Fibroblast of lung (primary cell): ENCODE data around the gene TAF11L9. TPM values are rescaled to one million over a fixed set of nuclear protein-coding genes. Genes with fewer than 3 reads are reported as not detected.
"Not testable (repeated sequence)": the region's sequence is repeated elsewhere in the genome, so short reads cannot be mapped to it uniquely, and the experiment has no call there.

Source experiments
- DNase-seq, 2 donors: peaks; one replicate each; pipeline versions ENCODE4 v3.0.0 to v3.0.0-alpha.2; 2010; ENCODE audit warnings: low read depth in 2 of 2
- H2AFZ ChIP-seq: 2 replicates; pipeline ENCODE4 v1.5.1; 2012; ENCODE audit warnings: low read length, control low read depth, inconsistent platforms
- H3K27ac ChIP-seq: 2 replicates; pipeline ENCODE4 v1.5.1; 2011; ENCODE audit warnings: low read length, control low read depth; ENCODE audit not compliant: insufficient read depth
- H3K27me3 ChIP-seq: 2 replicates; pipeline ENCODE4 v1.5.1; 2011; ENCODE audit warnings: mild to moderate bottlenecking, low read length; ENCODE audit not compliant: control insufficient read depth, insufficient read depth
- H3K36me3 ChIP-seq: 2 replicates; pipeline ENCODE4 v1.5.1; 2011; ENCODE audit warnings: low read length; ENCODE audit not compliant: control insufficient read depth, insufficient read depth
- H3K4me1 ChIP-seq: 2 replicates; pipeline ENCODE4 v1.5.1; 2011; ENCODE audit warnings: low read length; ENCODE audit not compliant: control insufficient read depth, insufficient read depth; ENCODE audit errors: extremely low read depth
- H3K4me2 ChIP-seq: 2 replicates; pipeline ENCODE4 v1.5.1; 2011; ENCODE audit warnings: low read length, control low read depth; ENCODE audit not compliant: insufficient read depth; ENCODE audit errors: extremely low read depth
- H3K4me3 ChIP-seq, 4 experiments: fragments of 200-600 bp in 1 of 4; sonication (generic) in 1 of 4; replicated peaks in 1 of 4; 2 replicates each; pipeline ENCODE4 v1.5.1; 2011 to 2016; ENCODE audit warnings: low read length in 4 of 4, low read depth in 3 of 4, mild to moderate bottlenecking in 3 of 4, control low read depth in 2 of 4, inconsistent platforms in 1 of 4, mixed read lengths in 1 of 4; ENCODE audit not compliant: insufficient read depth in 1 of 4; ENCODE audit errors: control extremely low read depth in 1 of 4
- H3K79me2 ChIP-seq: 2 replicates; pipeline ENCODE4 v1.5.1; 2012; ENCODE audit warnings: mild to moderate bottlenecking, low read length, inconsistent platforms; ENCODE audit not compliant: control insufficient read depth, insufficient read depth
- H3K9ac ChIP-seq: 2 replicates; pipeline ENCODE4 v1.5.1; 2011; ENCODE audit warnings: mild to moderate bottlenecking, low read length, control low read depth; ENCODE audit not compliant: insufficient read depth
- H3K9me3 ChIP-seq: 2 replicates; pipeline ENCODE4 v1.5.1; 2012; ENCODE audit warnings: low read depth, low read length; ENCODE audit not compliant: control insufficient read depth, insufficient read depth
- H4K20me1 ChIP-seq: 2 replicates; pipeline ENCODE4 v1.5.1; 2011; ENCODE audit warnings: low read length; ENCODE audit not compliant: control insufficient read depth, insufficient read depth; ENCODE audit errors: extremely low read depth
- CTCF ChIP-seq, 2 donors: IDR thresholded peaks in 1 of 2; conservative IDR thresholded peaks in 1 of 2; 1 replicate in 1 of 2; 2 replicates in 1 of 2; pipeline ENCODE4 v1.5.1; 2011 to 2012; ENCODE audit warnings: low read length in 2 of 2, control low read depth in 1 of 2, inconsistent platforms in 1 of 2, low read depth in 1 of 2, mild to moderate bottlenecking in 1 of 2
- EZH2 ChIP-seq: IDR thresholded peaks from 2 replicates; pipeline ENCODE4 v1.5.1; 2012; ENCODE audit warnings: low read length, control low read depth, mild to moderate bottlenecking; ENCODE audit errors: missing control alignments
- polyA minus RNA-seq: library from RNA; depleted of rRNA, polyadenylated mRNA; stranded (reverse); fragments of >200 nt; gene quantifications from 2 replicates; pipeline ENCODE4 v1.2.3, GENCODE V29; 2011; ENCODE audit warnings: low replicate concordance
- polyA plus RNA-seq, 2 donors: library from polyadenylated mRNA; depleted of rRNA in 1 of 2; stranded (reverse) in 1 of 2; unstranded in 1 of 2; fragments of >200 nt; gene quantifications; 2 replicates each; pipeline ENCODE4 v1.2.1, GENCODE V29; 2011 to 2012; ENCODE audit warnings: missing spikeins in 1 of 2
- total RNA-seq: library from RNA; depleted of rRNA; stranded (reverse); fragments of >200 nt; gene quantifications from 2 replicates; pipeline ENCODE4 v1.2.1, GENCODE V29; 2014

Gene TAF11L9
- total RNA-seq (not detected in 2 replicates), polyA plus RNA-seq (not detected in 2 replicates), polyA minus RNA-seq (not detected in 2 replicates)
- not detected in 2 replicates for polyA plus RNA-seq (2012)

- H3K9me3 ChIP-seq, H3K27ac ChIP-seq, H3K27me3 ChIP-seq, H2AFZ ChIP-seq, DNase-seq, H3K79me2 ChIP-seq, H3K9ac ChIP-seq, H3K4me1 ChIP-seq, H3K4me2 ChIP-seq, H4K20me1 ChIP-seq, H3K4me3 ChIP-seq, H3K36me3 ChIP-seq: not testable (repeated sequence)
These were observed at the start of gene TAF11L9 for GRCh38 chr5:17594255-17594654. Gene TAF11L9, minus strand, starts transcription at chr5:17594394.

- Histone ChIP-seq H3K4me3 (no peak within 1 kb of the TSS), H2AFZ (no peak within 1 kb of the TSS), H3K4me2 (no peak within 1 kb of the TSS), H3K27me3 (no peaks in the 10 kb centered on the region), H3K9me3 (no peaks in the 10 kb centered on the region), H3K27ac (no peak within 1 kb of the TSS), H3K36me3 (no peaks in the 10 kb centered on the region), H3K9ac (no peak within 1 kb of the TSS), H3K4me1 (no peaks in the 10 kb centered on the region), H4K20me1 (no peaks in the 10 kb centered on the region), H3K79me2 (no peaks in the 10 kb centered on the region)
- TF ChIP-seq CTCF (conservative IDR thresholded peaks at IDR 0.05 in 1 of 2, IDR thresholded peaks at IDR 0.05 in 1 of 2; ENCODE audit: low read depth in 1 of 2, low read length in 2 of 2) = no peak
- no peak for TF ChIP-seq EZH2
- no peak for DNase-seq
These were observed 40.0 kb upstream of the TAF11L9 start, which contains the start of gene TAF11L14 for GRCh38 chr5:17634160-17634559. Gene TAF11L14, plus strand, starts transcription at chr5:17634460.

DNA sequence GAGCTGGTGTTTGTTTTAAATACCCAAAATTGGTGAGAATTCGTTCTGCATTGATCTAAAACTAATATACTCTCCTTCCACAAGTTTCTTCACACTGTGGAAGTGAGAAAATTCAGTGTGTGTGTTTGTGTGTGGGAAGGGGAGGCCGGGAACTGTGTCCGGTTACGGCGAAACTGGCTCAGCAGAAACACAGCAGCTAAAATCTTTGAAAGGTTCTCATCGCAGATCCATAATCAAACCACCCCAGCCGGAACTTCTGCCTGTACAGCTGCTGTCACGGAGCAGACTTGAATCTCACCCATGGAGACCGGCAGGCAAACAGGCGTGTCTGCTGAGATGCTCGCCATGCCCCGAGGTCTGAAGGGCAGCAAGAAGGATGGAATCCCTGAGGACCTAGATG is 37.6 kb upstream of the TAF11L9 start, which contains the start of gene TAF11L13:
TSS of gene TAF11L13 (plus strand) at position 301 of the 400 bp plus-strand sequence.
- H3K4me3 ChIP-seq, H3K4me1 ChIP-seq, H3K27me3 ChIP-seq, H4K20me1 ChIP-seq, H3K9me3 ChIP-seq, H3K36me3 ChIP-seq, DNase-seq, H3K27ac ChIP-seq, H3K9ac ChIP-seq, H3K4me2 ChIP-seq, H2AFZ ChIP-seq, H3K79me2 ChIP-seq: not testable (repeated sequence)

DNA sequence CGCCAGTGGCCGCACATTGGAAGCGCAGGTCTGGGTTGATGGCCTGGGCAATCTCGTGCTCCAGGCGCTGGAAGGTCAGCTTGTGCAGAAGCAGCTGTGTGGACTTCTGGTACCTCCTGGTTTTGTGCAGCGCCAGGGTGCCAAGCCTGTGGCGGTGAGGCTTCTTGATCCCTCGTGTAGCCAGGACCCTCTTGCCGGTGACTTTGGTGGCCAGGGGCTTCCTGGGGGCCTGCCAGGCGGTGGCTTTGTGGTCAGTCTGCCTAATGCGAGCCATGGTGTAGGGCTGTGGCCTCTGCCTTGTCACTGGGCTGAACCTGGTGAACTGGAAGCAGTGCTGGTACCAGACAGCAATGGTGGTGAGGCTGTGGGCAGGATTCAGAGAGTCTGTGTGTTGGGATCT is 31.5 kb upstream of the TAF11L9 start:
- H3K27ac ChIP-seq = no peak overlapping the region

More for the DNA sequence above, 31.5 kb upstream of the TAF11L9 start:
- TF ChIP-seq EZH2 (no peak), CTCF (conservative IDR thresholded peaks at IDR 0.05 in 1 of 2, IDR thresholded peaks at IDR 0.05 in 1 of 2; ENCODE audit: low read depth in 1 of 2, low read length in 2 of 2) (no peak)
- Histone ChIP-seq H3K79me2 (no peaks in the 10 kb centered on the region), H3K4me1 (no peaks in the 10 kb centered on the region), H3K9me3 (no peaks in the 10 kb centered on the region), H3K27me3 (no peaks in the 10 kb centered on the region), H3K36me3 (no peaks in the 10 kb centered on the region), H4K20me1 (no peaks in the 10 kb centered on the region), H3K4me2 (no peak overlapping the region), H3K9ac (no peak overlapping the region), H3K4me3 (no peak overlapping the region), H2AFZ (no peak overlapping the region)
- no peak for DNase-seq
